HEK293T (cell line): ENCODE measurements around the gene FCRL6.

Source experiments
- ARNT ChIP-seq: fragments of 450-650 bp; IDR thresholded peaks from 2 replicates; pipeline ENCODE4 v1.6.1; 2017; ENCODE audit warnings: mild to moderate bottlenecking
- BHLHE40 ChIP-seq: fragments of 450-650 bp; IDR thresholded peaks from 2 replicates; pipeline ENCODE4 v1.6.1; 2016; ENCODE audit warnings: mild to moderate bottlenecking, moderate library complexity, borderline replicate concordance
- ELF4 ChIP-seq: fragments of 450-650 bp; IDR thresholded peaks from 2 replicates; pipeline ENCODE4 v1.6.1; 2017; ENCODE audit warnings: antibody characterized with exemption
- FOXA1 ChIP-seq: fragments of 450-650 bp; IDR thresholded peaks from 2 replicates; pipeline ENCODE4 v1.6.1; 2016; ENCODE audit warnings: mild to moderate bottlenecking
- FOXK2 ChIP-seq: fragments of 450-650 bp; IDR thresholded peaks from 2 replicates; pipeline ENCODE4 v1.6.1; 2016; ENCODE audit warnings: mild to moderate bottlenecking
- FOXM1 ChIP-seq: fragments of 450-650 bp; IDR thresholded peaks from 2 replicates; pipeline ENCODE4 v1.6.1; 2017; ENCODE audit warnings: mild to moderate bottlenecking, borderline replicate concordance
- LEF1 ChIP-seq: fragments of 450-650 bp; IDR thresholded peaks from 2 replicates; pipeline ENCODE4 v1.6.1; 2017; ENCODE audit warnings: mild to moderate bottlenecking, borderline replicate concordance
- PKNOX1 ChIP-seq: fragments of 450-650 bp; IDR thresholded peaks from 2 replicates; pipeline ENCODE4 v1.6.1; 2016
- SP1 ChIP-seq: fragments of 450-650 bp; IDR thresholded peaks from 2 replicates; pipeline ENCODE4 v1.6.1; 2017
- TARDBP ChIP-seq: fragments of 450-650 bp; IDR thresholded peaks from 2 replicates; pipeline ENCODE4 v1.6.1; 2016

GRCh38 chr1:159847231-159847630 is 45.1 kb downstream of the FCRL6 start:
- no peak for TF ChIP-seq SP1
- TF ChIP-seq PKNOX1, result no peak
- no peak for TF ChIP-seq FOXA1
- no peak for TF ChIP-seq ARNT
- TF ChIP-seq FOXK2, result no peak
- no peak for TF ChIP-seq TARDBP
- no peak for TF ChIP-seq LEF1
- no peak for TF ChIP-seq ELF4
- TF ChIP-seq FOXM1, result no peak
- TF ChIP-seq BHLHE40, result no peak
